IMR-90 (cell line): ENCODE measurements around the gene SNX21. TPM values are rescaled to one million over a fixed set of nuclear protein-coding genes. Genes with fewer than 3 reads are reported as not detected.

Experiments
- ATAC-seq: fragments of 200-7000 bp; cut with Tn5 transposase; 2 replicates; pipeline ENCODE4 v1.9.1; 2020; ENCODE audit warnings: low read depth, mild to moderate bottlenecking, moderate library complexity
- BruUV-seq: library from RNA; stranded (reverse); fragments of 400-500 nt; replicated peaks from 2 replicates; lab custom pipeline; 2021; lab: Mats Ljungman, UMichigan
- CTCF ChIA-PET: fragments of 300-600 bp; formaldehyde crosslinking; extraction: SDS; loops from one replicate; lab custom pipeline; 2021; ENCODE audit warnings: antibody characterized with exemption; lab: Yijun Ruan, JAX
- POLR2A ChIA-PET: fragments of 300-600 bp; sonication (Branson Sonifier 250); formaldehyde crosslinking; loops from one replicate; lab custom pipeline; 2022; ENCODE audit warnings: antibody characterized with exemption; ENCODE audit not compliant: unreplicated experiment; lab: Charles Lee
- DNase-seq: peaks from one replicate; pipeline ENCODE4 v3.0.0; 2013
- H2AFZ ChIP-seq: replicated peaks from 2 replicates; pipeline ENCODE3; 2013; ENCODE audit warnings: low read length, mild to moderate bottlenecking; ENCODE audit not compliant: poor library complexity
- H2AK5ac ChIP-seq: 2 replicates; pipeline ENCODE4 v1.6.1; 2013; ENCODE audit warnings: low read depth, low read length, inconsistent platforms
- H2AK9ac ChIP-seq: replicated peaks from 2 replicates; pipeline ENCODE3; 2013; ENCODE audit warnings: mild to moderate bottlenecking, low read depth, low read length, moderate library complexity; ENCODE audit not compliant: poor library complexity
- H2BK120ac ChIP-seq: 2 replicates; pipeline ENCODE4 v1.6.1; 2013; ENCODE audit warnings: low read depth, low read length, inconsistent platforms
- H2BK15ac ChIP-seq: 3 replicates; pipeline ENCODE4 v1.6.1; 2013; ENCODE audit warnings: low read depth, low read length, inconsistent platforms
- H2BK20ac ChIP-seq: 2 replicates; pipeline ENCODE4 v1.6.1; 2013; ENCODE audit warnings: low read depth, mild to moderate bottlenecking, inconsistent platforms, low read length, moderate library complexity
- H2BK5ac ChIP-seq: 2 replicates; pipeline ENCODE4 v1.6.1; 2013; ENCODE audit warnings: mild to moderate bottlenecking, low read depth, low read length, inconsistent platforms; ENCODE audit not compliant: poor library complexity, severe bottlenecking
- H3K14ac ChIP-seq: replicated peaks from 2 replicates; pipeline ENCODE4 v1.6.1; 2013; ENCODE audit warnings: low read depth, low read length, inconsistent platforms
- H3K18ac ChIP-seq: 2 replicates; pipeline ENCODE4 v1.6.1; 2013; ENCODE audit warnings: low read depth, low read length, control low read depth
- H3K23ac ChIP-seq: 2 replicates; pipeline ENCODE4 v1.6.1; 2013; ENCODE audit warnings: low read depth, low read length, inconsistent platforms
- H3K27ac ChIP-seq: 2 replicates; pipeline ENCODE4 v1.5.1; 2013; ENCODE audit warnings: mild to moderate bottlenecking, control low read depth, low read length; ENCODE audit not compliant: insufficient read depth
- H3K27me3 ChIP-seq: 2 replicates; pipeline ENCODE4 v1.6.1; 2013; ENCODE audit warnings: low read length; ENCODE audit not compliant: control insufficient read depth, insufficient read depth
- H3K36me3 ChIP-seq: 2 replicates; pipeline ENCODE4 v1.6.1; 2013; ENCODE audit warnings: low read length, mixed read lengths; ENCODE audit not compliant: control insufficient read depth, insufficient read depth
- H3K4ac ChIP-seq: 2 replicates; pipeline ENCODE4 v1.6.1; 2013; ENCODE audit warnings: low read depth, low read length, inconsistent platforms
- H3K4me1 ChIP-seq: 2 replicates; pipeline ENCODE4 v1.6.1; 2013; ENCODE audit warnings: low read length, mixed read lengths; ENCODE audit not compliant: control insufficient read depth, insufficient read depth
- H3K4me2 ChIP-seq: 2 replicates; pipeline ENCODE4 v1.6.1; 2013; ENCODE audit warnings: low read depth, mild to moderate bottlenecking, control low read depth, low read length, moderate library complexity
- H3K4me3 ChIP-seq: 2 replicates; pipeline ENCODE4 v1.5.1; 2013; ENCODE audit warnings: low read depth, mild to moderate bottlenecking, control low read depth, low read length, moderate library complexity; ENCODE audit not compliant: insufficient read depth
- H3K56ac ChIP-seq: 2 replicates; pipeline ENCODE4 v1.6.1; 2013; ENCODE audit warnings: low read length, inconsistent platforms; ENCODE audit not compliant: insufficient read depth; ENCODE audit errors: extremely low read depth
- H3K79me1 ChIP-seq, 2 experiments: 2 replicates each; pipeline ENCODE4 v1.6.1; 2013; ENCODE audit warnings: low read length in 2 of 2, inconsistent platforms in 1 of 2, low read depth in 1 of 2
- H3K9ac ChIP-seq: 2 replicates; pipeline ENCODE4 v1.6.1; 2013; ENCODE audit warnings: low read depth, low read length, control low read depth
- H3K9me1 ChIP-seq: 2 replicates; pipeline ENCODE4 v1.6.1; 2013; ENCODE audit warnings: low read length, inconsistent platforms; ENCODE audit not compliant: insufficient read depth
- H3K9me3 ChIP-seq: 2 replicates; pipeline ENCODE4 v1.6.1; 2013; ENCODE audit warnings: low read length; ENCODE audit not compliant: control insufficient read depth, insufficient read depth
- H4K20me1 ChIP-seq: 2 replicates; pipeline ENCODE4 v1.6.1; 2013; ENCODE audit warnings: low read length, inconsistent platforms; ENCODE audit not compliant: insufficient read depth
- H4K5ac ChIP-seq: 2 replicates; pipeline ENCODE4 v1.6.1; 2013; ENCODE audit warnings: mild to moderate bottlenecking, low read depth, low read length, control low read depth
- H4K8ac ChIP-seq, 2 experiments: 2 replicates each; pipeline ENCODE4 v1.6.1; 2013; ENCODE audit warnings: low read depth in 2 of 2, low read length in 2 of 2, control low read depth in 1 of 2, inconsistent platforms in 1 of 2
- H4K91ac ChIP-seq: 2 replicates; pipeline ENCODE4 v1.6.1; 2013; ENCODE audit warnings: low read depth, low read length, inconsistent platforms; ENCODE audit not compliant: insufficient read depth
- BHLHE40 ChIP-seq: fragments of 150-350 bp; IDR thresholded peaks from 2 replicates; pipeline ENCODE4 v1.6.1; 2016; ENCODE audit warnings: mild to moderate bottlenecking, low read depth, low read length
- CEBPB ChIP-seq: IDR thresholded peaks from 2 replicates; pipeline ENCODE4 v1.6.1; 2012; ENCODE audit warnings: low read depth, low read length, improper control_type of control experiment
- CHD1 ChIP-seq: IDR thresholded peaks from 2 replicates; pipeline ENCODE4 v1.6.1; 2012; ENCODE audit warnings: low read depth, low read length, improper control_type of control experiment
- ELK1 ChIP-seq: fragments of 150-350 bp; IDR thresholded peaks from 2 replicates; pipeline ENCODE4 v1.6.1; 2016; ENCODE audit warnings: low read depth, mild to moderate bottlenecking, low read length, moderate library complexity, borderline replicate concordance
- FOS ChIP-seq: fragments of 150-350 bp; IDR thresholded peaks from 2 replicates; pipeline ENCODE4 v1.6.1; 2016; ENCODE audit warnings: low read depth, low read length
- MAFK ChIP-seq: IDR thresholded peaks from 2 replicates; pipeline ENCODE4 v1.6.1; 2012; ENCODE audit warnings: low read depth, low read length, improper control_type of control experiment
- MAZ ChIP-seq: IDR thresholded peaks from 2 replicates; pipeline ENCODE4 v1.6.1; 2012; ENCODE audit warnings: low read depth, mild to moderate bottlenecking, low read length, improper control_type of control experiment, moderate library complexity, borderline replicate concordance
- MXI1 ChIP-seq: IDR thresholded peaks from 2 replicates; pipeline ENCODE4 v1.6.1; 2012; ENCODE audit warnings: low read depth, mild to moderate bottlenecking, low read length, moderate library complexity, borderline replicate concordance
- NFE2L2 ChIP-seq: fragments of 150-350 bp; IDR thresholded peaks from 2 replicates; pipeline ENCODE4 v1.6.1; 2016; ENCODE audit warnings: low read depth, mild to moderate bottlenecking, low read length
- POLR2A ChIP-seq: IDR thresholded peaks from 2 replicates; pipeline ENCODE4 v1.6.1; 2012; ENCODE audit warnings: mild to moderate bottlenecking, low read depth, low read length
- RAD21 ChIP-seq: IDR thresholded peaks from 2 replicates; pipeline ENCODE4 v1.6.1; 2012; ENCODE audit warnings: low read length, improper control_type of control experiment
- RCOR1 ChIP-seq: IDR thresholded peaks from 2 replicates; pipeline ENCODE4 v1.6.1; 2012; ENCODE audit warnings: mild to moderate bottlenecking, low read length, improper control_type of control experiment; ENCODE audit not compliant: insufficient replicate concordance
- RFX5 ChIP-seq: IDR thresholded peaks from 2 replicates; pipeline ENCODE4 v1.8.0; 2012; ENCODE audit warnings: low read depth, mild to moderate bottlenecking, low read length, moderate library complexity
- SMC3 ChIP-seq: fragments of 150-350 bp; IDR thresholded peaks from 2 replicates; pipeline ENCODE4 v1.6.1; 2016; ENCODE audit warnings: low read depth, mild to moderate bottlenecking, antibody characterized with exemption, low read length, moderate library complexity
- USF2 ChIP-seq: fragments of 150-350 bp; IDR thresholded peaks from 2 replicates; pipeline ENCODE4 v1.6.1; 2017; ENCODE audit warnings: mild to moderate bottlenecking, antibody characterized with exemption, low read length, low read depth
- WGBS, 2 experiments: methylation state at CpG; one replicate each; pipeline versions ENCODE4 v1.1.5 to v1.1.7; 2013; ENCODE audit warnings: missing lambda C conversion rate in 2 of 2; ENCODE audit not compliant: insufficient read length in 1 of 2; ENCODE audit errors: extremely low coverage in 2 of 2; 5-methylcytosine and 5-hydroxymethylcytosine counted together
- dilution Hi-C: fragments of 300-500 bp; cut with HindIII; formaldehyde crosslinking; loops from one replicate; pipeline ENCODE4 v1.14.3; 2018; ENCODE audit warnings: low sequenced_read_pairs; ENCODE audit not compliant: unreplicated experiment
- in situ Hi-C: fragments of 300-500 bp; cut with MboI; formaldehyde crosslinking; loops from 3 replicates; pipeline ENCODE4 v1.14.3; 2019; ENCODE audit warnings: low sequenced_read_pairs, inconsistent platforms, mixed read lengths
- intact Hi-C: fragments of 100-400 bp; cut with micrococcal nuclease; formaldehyde crosslinking; loops from 2 replicates; pipeline ENCODE4 v1.10.0; 2022
- polyA plus RNA-seq, 3 experiments: library from polyadenylated mRNA; depleted of rRNA; stranded (reverse); fragments of >200 nt; gene quantifications; 2 replicates each; pipeline ENCODE4 v1.2.3, GENCODE V29; 2012; ENCODE audit warnings: low replicate concordance in 1 of 3
- total RNA-seq: library from RNA; depleted of rRNA; stranded (reverse); fragments of >200 nt; gene quantifications from 2 replicates; pipeline ENCODE4 v1.2.3, GENCODE V29; 2012

Gene SNX21
- total and polyA plus RNA-seq, 2 of the 4 experiments (the other 2 are of a cell fraction): 11.1 to 17.9 TPM

- H3K9me1 ChIP-seq: no peaks in the 10 kb centered on the region
- no TSS peak for BruUV-seq
- H3K9ac ChIP-seq: no peak overlapping the region
- no peaks in the 10 kb centered on the region for H3K9me3 ChIP-seq
- ATAC-seq: peak; percentile 99
- H3K18ac ChIP-seq: no peak overlapping the region
- H3K4ac ChIP-seq: no peak overlapping the region
- no peak overlapping the region for H4K5ac ChIP-seq
- H4K20me1 ChIP-seq: peaks cover 2% of the 10 kb centered on the region; the same call in 1 of the 2 replicates
- H2AK5ac ChIP-seq: no peak overlapping the region
- no peak overlapping the region for H3K14ac ChIP-seq
- H3K36me3 ChIP-seq: peaks cover 46% of the 10 kb centered on the region
- H2BK20ac ChIP-seq: no peak overlapping the region
- no peak overlapping the region for H2BK15ac ChIP-seq
- no peak overlapping the region for H2AK9ac ChIP-seq
- H2BK120ac ChIP-seq: no peak overlapping the region
- H4K91ac ChIP-seq: no peak overlapping the region
- no peaks in the 10 kb centered on the region for H3K4me1 ChIP-seq
- H3K4me3 ChIP-seq: no peak overlapping the region
- whole genome bisulfite sequencing, 2 experiments: 70% methylated on average over 2 of the region's 4 CpGs; no CpG with 5 or more reads in 1 of the 2 experiments
- H2AFZ ChIP-seq: no peak overlapping the region
- peak; percentile 42 for DNase-seq
- no peak overlapping the region for H3K4me2 ChIP-seq
- no peak overlapping the region for H4K8ac ChIP-seq
- intact Hi-C loops: loop anchor here (1.0 kb wide), 2 partner anchors 136 to 164 kb away; no protein-coding TSS in a partner anchor
- ChIA-PET CTCF (interaction anchor here (0.6 to 1.6 kb wide), 7 partner anchors 8 to 231 kb away, joined by 3 to 4 read pairs (median 3); partner anchors contain the start of genes PCIF1 and UBE2C), POLR2A (no interaction called here)
- no peak overlapping the region for H3K27ac ChIP-seq
- H3K27me3 ChIP-seq: no peaks in the 10 kb centered on the region
- in situ Hi-C loops: loop anchor here (25.0 kb wide), 3 partner anchors 762 to 1862 kb away; partner anchors contain the start of gene TTPAL
- no peak overlapping the region for H3K23ac ChIP-seq
- no peak overlapping the region for H2BK5ac ChIP-seq
- H3K79me1 ChIP-seq: peaks cover 12 to 17% of the 10 kb centered on the region in 2 experiments
- no peak overlapping the region for H3K56ac ChIP-seq
- dilution Hi-C loops: no loop called here
- TF ChIP-seq BHLHE40: no peak
- TF ChIP-seq SMC3: peak; percentile 58
- TF ChIP-seq CEBPB: no peak
- TF ChIP-seq MAZ: no peak
- no peak for TF ChIP-seq MAFK
- TF ChIP-seq ELK1: no peak
- no peak for TF ChIP-seq USF2
- TF ChIP-seq NFE2L2: no peak
- no peak for TF ChIP-seq POLR2A
- no peak for TF ChIP-seq RFX5
- TF ChIP-seq CHD1: no peak
- TF ChIP-seq MXI1: no peak
- peak; percentile 70 for TF ChIP-seq RAD21
- no peak for TF ChIP-seq RCOR1
- no peak for TF ChIP-seq FOS
These were observed 34.5 kb upstream of the SNX21 start for GRCh38 chr20:45798935-45799642.
